Fibroblast of lung (primary cell): ENCODE results near the gene LANCL3. TPM values are rescaled to one million over a fixed set of nuclear protein-coding genes. Genes with fewer than 3 reads are reported as not detected.
"Not testable (repeated sequence)": the region's sequence is repeated elsewhere in the genome, so short reads cannot be mapped to it uniquely, and the experiment has no call there.

Experiments
- DNase-seq, 2 donors: peaks; one replicate each; pipeline versions ENCODE4 v3.0.0 to v3.0.0-alpha.2; 2010; ENCODE audit warnings: low read depth in 2 of 2
- H2AFZ ChIP-seq: 2 replicates; pipeline ENCODE4 v1.5.1; 2012; ENCODE audit warnings: low read length, control low read depth, inconsistent platforms
- H3K27ac ChIP-seq: 2 replicates; pipeline ENCODE4 v1.5.1; 2011; ENCODE audit warnings: low read length, control low read depth; ENCODE audit not compliant: insufficient read depth
- H3K27me3 ChIP-seq: 2 replicates; pipeline ENCODE4 v1.5.1; 2011; ENCODE audit warnings: mild to moderate bottlenecking, low read length; ENCODE audit not compliant: control insufficient read depth, insufficient read depth
- H3K36me3 ChIP-seq: 2 replicates; pipeline ENCODE4 v1.5.1; 2011; ENCODE audit warnings: low read length; ENCODE audit not compliant: control insufficient read depth, insufficient read depth
- H3K4me1 ChIP-seq: 2 replicates; pipeline ENCODE4 v1.5.1; 2011; ENCODE audit warnings: low read length; ENCODE audit not compliant: control insufficient read depth, insufficient read depth; ENCODE audit errors: extremely low read depth
- H3K4me2 ChIP-seq: 2 replicates; pipeline ENCODE4 v1.5.1; 2011; ENCODE audit warnings: low read length, control low read depth; ENCODE audit not compliant: insufficient read depth; ENCODE audit errors: extremely low read depth
- H3K4me3 ChIP-seq, 4 experiments: fragments of 200-600 bp in 1 of 4; sonication (generic) in 1 of 4; replicated peaks in 1 of 4; 2 replicates each; pipeline ENCODE4 v1.5.1; 2011 to 2016; ENCODE audit warnings: low read length in 4 of 4, low read depth in 3 of 4, mild to moderate bottlenecking in 3 of 4, control low read depth in 2 of 4, inconsistent platforms in 1 of 4, mixed read lengths in 1 of 4; ENCODE audit not compliant: insufficient read depth in 1 of 4; ENCODE audit errors: control extremely low read depth in 1 of 4
- H3K79me2 ChIP-seq: 2 replicates; pipeline ENCODE4 v1.5.1; 2012; ENCODE audit warnings: mild to moderate bottlenecking, low read length, inconsistent platforms; ENCODE audit not compliant: control insufficient read depth, insufficient read depth
- H3K9ac ChIP-seq: 2 replicates; pipeline ENCODE4 v1.5.1; 2011; ENCODE audit warnings: mild to moderate bottlenecking, low read length, control low read depth; ENCODE audit not compliant: insufficient read depth
- H3K9me3 ChIP-seq: 2 replicates; pipeline ENCODE4 v1.5.1; 2012; ENCODE audit warnings: low read depth, low read length; ENCODE audit not compliant: control insufficient read depth, insufficient read depth
- H4K20me1 ChIP-seq: 2 replicates; pipeline ENCODE4 v1.5.1; 2011; ENCODE audit warnings: low read length; ENCODE audit not compliant: control insufficient read depth, insufficient read depth; ENCODE audit errors: extremely low read depth
- EZH2 ChIP-seq: IDR thresholded peaks from 2 replicates; pipeline ENCODE4 v1.5.1; 2012; ENCODE audit warnings: low read length, control low read depth, mild to moderate bottlenecking; ENCODE audit errors: missing control alignments
- polyA plus RNA-seq, 2 donors: library from polyadenylated mRNA; depleted of rRNA in 1 of 2; stranded (reverse) in 1 of 2; unstranded in 1 of 2; fragments of >200 nt; gene quantifications; 2 replicates each; pipeline ENCODE4 v1.2.1, GENCODE V29; 2011 to 2012; ENCODE audit warnings: missing spikeins in 1 of 2
- total RNA-seq: library from RNA; depleted of rRNA; stranded (reverse); fragments of >200 nt; gene quantifications from 2 replicates; pipeline ENCODE4 v1.2.1, GENCODE V29; 2014
- TF ChIP-seq, protein P1 (sequence below), 2 donors: IDR thresholded peaks in 1 of 2; conservative IDR thresholded peaks in 1 of 2; 1 replicate in 1 of 2; 2 replicates in 1 of 2; pipeline ENCODE4 v1.5.1; 2011 to 2012; ENCODE audit warnings: low read length in 2 of 2, control low read depth in 1 of 2, inconsistent platforms in 1 of 2, low read depth in 1 of 2, mild to moderate bottlenecking in 1 of 2

Gene LANCL3
- total and polyA plus RNA-seq, 2 donors (not counting 1 experiment from before 2014, with no cell fraction given), result under 0.01 to 0.02 TPM

DNA sequence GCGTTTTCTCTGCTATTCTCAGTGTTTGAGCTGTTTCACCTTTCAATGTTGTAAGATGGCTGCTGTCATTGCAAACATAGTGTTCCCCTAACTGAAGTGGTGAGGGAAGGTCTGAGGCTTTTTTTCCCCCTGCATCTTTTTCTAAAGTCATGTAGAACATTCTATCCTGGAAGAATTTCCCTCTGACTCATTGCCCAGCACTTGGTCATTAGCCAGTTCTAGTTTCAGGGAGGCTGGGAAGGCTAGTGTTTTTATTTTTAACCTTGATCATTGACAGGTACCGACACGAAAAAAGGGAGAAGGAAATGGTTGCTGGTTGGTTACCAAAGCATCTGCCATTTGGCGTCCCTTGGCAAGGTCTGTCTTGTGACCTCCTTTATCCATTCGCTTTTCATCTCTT is 6.6 kb downstream of the LANCL3 start:
- no peaks in the 10 kb centered on the region for H3K79me2 ChIP-seq
- no peak overlapping the region for H3K4me3 ChIP-seq
- H3K36me3 ChIP-seq, result no peaks in the 10 kb centered on the region
- H3K9me3 ChIP-seq, result no peaks in the 10 kb centered on the region
- no peak overlapping the region for H3K9ac ChIP-seq
- H3K27ac ChIP-seq, result no peak overlapping the region
- no peaks in the 10 kb centered on the region for H3K27me3 ChIP-seq
- no peaks in the 10 kb centered on the region for H4K20me1 ChIP-seq
- H3K4me2 ChIP-seq, result no peak overlapping the region
- no peak overlapping the region for H2AFZ ChIP-seq
- no peaks in the 10 kb centered on the region for H3K4me1 ChIP-seq
- TF ChIP-seq EZH2, result no peak
- TF ChIP-seq, protein P1, sequence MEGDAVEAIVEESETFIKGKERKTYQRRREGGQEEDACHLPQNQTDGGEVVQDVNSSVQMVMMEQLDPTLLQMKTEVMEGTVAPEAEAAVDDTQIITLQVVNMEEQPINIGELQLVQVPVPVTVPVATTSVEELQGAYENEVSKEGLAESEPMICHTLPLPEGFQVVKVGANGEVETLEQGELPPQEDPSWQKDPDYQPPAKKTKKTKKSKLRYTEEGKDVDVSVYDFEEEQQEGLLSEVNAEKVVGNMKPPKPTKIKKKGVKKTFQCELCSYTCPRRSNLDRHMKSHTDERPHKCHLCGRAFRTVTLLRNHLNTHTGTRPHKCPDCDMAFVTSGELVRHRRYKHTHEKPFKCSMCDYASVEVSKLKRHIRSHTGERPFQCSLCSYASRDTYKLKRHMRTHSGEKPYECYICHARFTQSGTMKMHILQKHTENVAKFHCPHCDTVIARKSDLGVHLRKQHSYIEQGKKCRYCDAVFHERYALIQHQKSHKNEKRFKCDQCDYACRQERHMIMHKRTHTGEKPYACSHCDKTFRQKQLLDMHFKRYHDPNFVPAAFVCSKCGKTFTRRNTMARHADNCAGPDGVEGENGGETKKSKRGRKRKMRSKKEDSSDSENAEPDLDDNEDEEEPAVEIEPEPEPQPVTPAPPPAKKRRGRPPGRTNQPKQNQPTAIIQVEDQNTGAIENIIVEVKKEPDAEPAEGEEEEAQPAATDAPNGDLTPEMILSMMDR (conservative IDR thresholded peaks at IDR 0.05 in 1 of 2, IDR thresholded peaks at IDR 0.05 in 1 of 2; ENCODE audit: low read depth in 1 of 2, low read length in 2 of 2), result no peak
- DNase-seq, result peak in 1 of 2 donors; percentile 27

DNA sequence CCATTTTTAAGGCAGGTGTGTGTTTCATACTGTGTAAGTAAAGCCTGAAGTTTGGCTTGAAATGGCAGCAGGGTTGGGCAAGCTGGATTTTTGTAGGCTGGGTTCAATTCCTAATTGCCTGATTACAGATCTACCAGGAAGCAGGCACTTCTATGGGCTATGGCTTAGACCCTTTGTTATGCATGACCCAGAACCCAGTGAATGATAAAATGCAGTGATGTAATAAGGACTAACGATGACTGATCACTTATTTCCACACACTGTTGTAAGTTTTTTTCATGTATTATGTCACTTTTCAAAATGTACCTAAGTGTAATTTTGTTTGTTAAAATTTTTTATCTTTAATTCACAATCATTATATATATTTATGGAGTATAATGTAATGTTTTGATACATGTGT is 8.6 kb downstream of the LANCL3 start:
- H3K4me1 ChIP-seq, result no peaks in the 10 kb centered on the region
- no peak overlapping the region for H3K27ac ChIP-seq
- H3K36me3 ChIP-seq, result no peaks in the 10 kb centered on the region
- H3K4me3 ChIP-seq, result no peak overlapping the region
- H3K9ac ChIP-seq, result no peak overlapping the region
- no peaks in the 10 kb centered on the region for H3K79me2 ChIP-seq
- H4K20me1 ChIP-seq, result no peaks in the 10 kb centered on the region
- no peak for TF ChIP-seq EZH2
- TF ChIP-seq, protein P1 (conservative IDR thresholded peaks at IDR 0.05 in 1 of 2, IDR thresholded peaks at IDR 0.05 in 1 of 2; ENCODE audit: low read depth in 1 of 2, low read length in 2 of 2), result no peak
- no peak overlapping the region for H3K4me2 ChIP-seq
- no peaks in the 10 kb centered on the region for H3K27me3 ChIP-seq
- DNase-seq, result no peak
- H3K9me3 ChIP-seq, result no peaks in the 10 kb centered on the region
- no peak overlapping the region for H2AFZ ChIP-seq

DNA sequence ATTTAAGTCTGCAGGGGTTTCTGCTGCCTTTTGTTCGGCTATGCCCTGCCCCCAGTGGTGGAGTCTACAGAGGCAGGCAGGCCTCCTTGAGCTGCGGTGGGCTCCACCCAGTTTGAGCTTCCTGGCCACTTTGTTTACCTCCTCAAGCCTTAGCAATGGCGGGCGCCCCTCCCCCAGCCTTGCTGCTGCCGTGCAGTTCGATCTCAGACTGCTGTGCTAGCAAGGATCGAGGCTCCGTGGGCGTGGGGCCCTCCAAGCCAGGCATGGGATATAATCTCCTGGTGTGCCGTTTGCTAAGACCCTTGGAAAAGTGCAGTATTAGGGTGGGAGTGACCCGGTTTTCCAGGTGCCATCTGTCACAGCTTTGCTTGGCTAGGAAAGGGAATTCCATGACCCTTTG is 15.9 kb downstream of the LANCL3 start:
- not testable (repeated sequence) for H3K36me3 ChIP-seq, H3K27me3 ChIP-seq, H3K27ac ChIP-seq, H3K4me1 ChIP-seq, H3K79me2 ChIP-seq, H3K9me3 ChIP-seq, H2AFZ ChIP-seq, H3K4me2 ChIP-seq, H3K4me3 ChIP-seq, H3K9ac ChIP-seq, DNase-seq, H4K20me1 ChIP-seq

DNA sequence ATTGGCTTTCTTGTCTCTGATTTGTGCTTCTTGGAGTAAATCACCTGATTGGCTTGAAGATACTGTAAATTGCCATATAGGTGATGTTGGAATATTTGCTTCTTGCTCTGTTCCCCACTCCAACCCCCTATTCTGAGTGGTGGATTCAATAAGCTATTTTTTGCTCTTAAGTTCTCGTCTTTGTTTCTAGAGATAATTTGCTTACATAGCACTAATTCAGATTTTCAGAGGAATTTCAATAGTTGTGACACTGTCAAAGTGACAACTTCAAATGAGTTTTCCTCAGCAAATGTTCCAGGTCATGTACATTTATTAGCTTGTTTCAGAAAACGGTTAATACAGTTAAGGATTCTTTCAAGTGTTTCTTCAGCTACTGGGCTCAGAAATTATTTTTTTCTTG is 18.6 kb downstream of the LANCL3 start:
- no peak for DNase-seq
- Histone ChIP-seq H3K79me2 (no peaks in the 10 kb centered on the region), H3K4me1 (no peaks in the 10 kb centered on the region), H3K9ac (no peak overlapping the region), H3K9me3 (no peaks in the 10 kb centered on the region), H3K36me3 (no peaks in the 10 kb centered on the region), H4K20me1 (no peaks in the 10 kb centered on the region), H3K27ac (no peak overlapping the region), H2AFZ (no peak overlapping the region), H3K27me3 (no peaks in the 10 kb centered on the region), H3K4me3 (no peak overlapping the region), H3K4me2 (no peak overlapping the region)
- TF ChIP-seq, protein P1 (conservative IDR thresholded peaks at IDR 0.05 in 1 of 2, IDR thresholded peaks at IDR 0.05 in 1 of 2; ENCODE audit: low read depth in 1 of 2, low read length in 2 of 2), result no peak
- no peak for TF ChIP-seq EZH2
